Neural progenitor cell (in vitro differentiated cells): ENCODE data around the gene PAX5.

Experiments
- EZH2 ChIP-seq: fragments of 200-600 bp; sonication (generic); IDR thresholded peaks from 2 replicates; pipeline ENCODE4 v1.6.1; 2017; ENCODE audit warnings: antibody characterized with exemption, mild to moderate bottlenecking, moderate library complexity
- EZH2phosphoT487 ChIP-seq: fragments of 200-600 bp; sonication (generic); IDR thresholded peaks from 2 replicates; pipeline ENCODE4 v1.6.1; 2017; ENCODE audit warnings: antibody characterized with exemption
- TF ChIP-seq, protein P1 (sequence below): fragments of 200-600 bp; sonication (generic); IDR thresholded peaks from 2 replicates; pipeline ENCODE4 v1.5.1; 2017; ENCODE audit warnings: antibody characterized with exemption, mild to moderate bottlenecking

DNA sequence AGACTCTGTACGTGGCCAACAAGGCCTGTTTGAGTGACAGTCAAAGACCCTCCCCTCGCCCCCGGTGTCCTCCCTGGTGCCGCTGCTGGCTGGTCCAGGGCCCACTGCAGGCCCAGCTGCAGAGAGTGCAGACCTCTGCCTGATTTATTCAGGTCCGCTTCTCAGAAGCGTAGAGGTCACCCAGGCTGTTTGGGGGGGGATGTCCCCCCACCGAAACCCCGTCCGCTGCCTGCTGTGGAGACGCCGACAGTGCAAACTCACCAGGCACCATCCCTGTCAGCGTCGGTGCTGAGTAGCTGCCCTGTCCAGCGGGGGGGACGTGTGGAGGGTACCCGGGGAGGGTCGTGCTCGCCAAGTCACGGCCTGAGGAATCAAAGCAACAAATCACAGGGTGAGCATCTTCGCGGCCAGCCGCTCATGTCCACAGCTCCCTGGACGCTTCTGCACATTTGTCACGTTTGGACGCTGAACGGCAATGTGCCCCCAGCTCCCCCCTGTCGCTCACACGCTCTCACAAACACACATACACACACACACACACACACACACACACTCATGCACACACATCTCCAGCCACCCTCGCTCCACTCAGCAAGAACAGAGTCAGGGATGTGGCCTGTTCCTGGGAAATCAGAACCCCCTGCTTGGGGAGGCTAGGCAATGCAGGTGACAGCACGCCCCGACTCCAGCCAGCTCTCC is 152.2 kb downstream of the PAX5 start:
- TF ChIP-seq, protein P1, sequence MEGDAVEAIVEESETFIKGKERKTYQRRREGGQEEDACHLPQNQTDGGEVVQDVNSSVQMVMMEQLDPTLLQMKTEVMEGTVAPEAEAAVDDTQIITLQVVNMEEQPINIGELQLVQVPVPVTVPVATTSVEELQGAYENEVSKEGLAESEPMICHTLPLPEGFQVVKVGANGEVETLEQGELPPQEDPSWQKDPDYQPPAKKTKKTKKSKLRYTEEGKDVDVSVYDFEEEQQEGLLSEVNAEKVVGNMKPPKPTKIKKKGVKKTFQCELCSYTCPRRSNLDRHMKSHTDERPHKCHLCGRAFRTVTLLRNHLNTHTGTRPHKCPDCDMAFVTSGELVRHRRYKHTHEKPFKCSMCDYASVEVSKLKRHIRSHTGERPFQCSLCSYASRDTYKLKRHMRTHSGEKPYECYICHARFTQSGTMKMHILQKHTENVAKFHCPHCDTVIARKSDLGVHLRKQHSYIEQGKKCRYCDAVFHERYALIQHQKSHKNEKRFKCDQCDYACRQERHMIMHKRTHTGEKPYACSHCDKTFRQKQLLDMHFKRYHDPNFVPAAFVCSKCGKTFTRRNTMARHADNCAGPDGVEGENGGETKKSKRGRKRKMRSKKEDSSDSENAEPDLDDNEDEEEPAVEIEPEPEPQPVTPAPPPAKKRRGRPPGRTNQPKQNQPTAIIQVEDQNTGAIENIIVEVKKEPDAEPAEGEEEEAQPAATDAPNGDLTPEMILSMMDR = no peak
- TF ChIP-seq EZH2phosphoT487 (no peak), EZH2 (no peak)
